SU-DHL-6 (cell line): ENCODE data around the gene HPCAL4.

ENCODE experiments used
- H2AFZ ChIP-seq: fragments of 200-600 bp; sonication (generic); 2 replicates; pipeline ENCODE4 v1.6.1; 2014; ENCODE audit warnings: low read depth, mild to moderate bottlenecking, moderate library complexity, mixed read lengths, antibody characterized with exemption, low read length; ENCODE audit not compliant: severe bottlenecking
- H3F3A ChIP-seq: fragments of 200-600 bp; shearing (Covaris generic); 2 replicates; pipeline ENCODE4 v1.6.0; 2016; ENCODE audit warnings: antibody characterized with exemption, mild to moderate bottlenecking; ENCODE audit not compliant: insufficient read depth
- H3K27ac ChIP-seq: fragments of 200-600 bp; sonication (generic); 2 replicates; pipeline ENCODE4 v1.5.1; 2016; ENCODE audit warnings: low read depth, mild to moderate bottlenecking, low read length, moderate library complexity, mixed read lengths
- H3K27me3 ChIP-seq: fragments of 200-600 bp; sonication (generic), shearing (Covaris generic); 2 replicates; pipeline ENCODE4 v1.6.0; 2014; ENCODE audit warnings: mild to moderate bottlenecking, low read length
- H3K36me3 ChIP-seq: fragments of 200-600 bp; sonication (generic); 2 replicates; pipeline ENCODE4 v1.6.1; 2014; ENCODE audit warnings: mild to moderate bottlenecking, low read length, mixed read lengths
- H3K4me2 ChIP-seq: fragments of 300-600, 200-600 bp; shearing (Covaris generic), sonication (generic); 2 replicates; pipeline ENCODE4 v1.6.0; 2014; ENCODE audit warnings: low read length, low read depth, mild to moderate bottlenecking; ENCODE audit not compliant: poor library complexity, severe bottlenecking
- H3K4me3 ChIP-seq: fragments of 200-600 bp; sonication (generic); 2 replicates; pipeline ENCODE4 v1.5.1; 2014; ENCODE audit warnings: antibody characterized with exemption, low read length, mild to moderate bottlenecking, mixed read lengths; ENCODE audit not compliant: insufficient read depth, poor library complexity, severe bottlenecking
- H3K79me2 ChIP-seq: fragments of 200-600 bp; sonication (generic); 2 replicates; pipeline ENCODE4 v1.6.1; 2014; ENCODE audit warnings: mild to moderate bottlenecking, low read length, moderate library complexity; ENCODE audit not compliant: insufficient read depth
- H3K9ac ChIP-seq: fragments of 200-600 bp; sonication (generic); 2 replicates; pipeline ENCODE4 v1.7.0; 2014; ENCODE audit warnings: mild to moderate bottlenecking, low read length
- H3K9me2 ChIP-seq: fragments of 200-600 bp; sonication (generic); replicated peaks from 2 replicates; pipeline ENCODE4 v1.6.1; 2014; ENCODE audit warnings: low read length; ENCODE audit not compliant: insufficient read depth
- H3K9me3 ChIP-seq: fragments of 200-600 bp; sonication (generic); 2 replicates; pipeline ENCODE4 v1.6.1; 2014; ENCODE audit warnings: low read length, mixed read lengths; ENCODE audit not compliant: insufficient read depth
- H4K20me1 ChIP-seq: fragments of 200-600 bp; sonication (generic); 2 replicates; pipeline ENCODE4 v1.6.1; 2014; ENCODE audit warnings: low read depth, mild to moderate bottlenecking, antibody characterized with exemption, low read length, moderate library complexity, mixed read lengths
- EZH2phosphoT487 ChIP-seq: fragments of 200-600 bp; sonication (generic), shearing (Covaris generic); conservative IDR thresholded peaks from 2 replicates; pipeline ENCODE4 v1.6.1; 2018; ENCODE audit warnings: mild to moderate bottlenecking, antibody characterized with exemption, low read length, moderate library complexity, mixed read lengths
- TF ChIP-seq, protein P1 (sequence below): fragments of 200-600 bp; sonication (generic); IDR thresholded peaks from one replicate; pipeline ENCODE4 v1.5.1; 2017; ENCODE audit warnings: antibody characterized with exemption, mild to moderate bottlenecking, low read length, moderate library complexity; ENCODE audit not compliant: insufficient read depth, poor library complexity, severe bottlenecking

HPCAL4 gene

DNA sequence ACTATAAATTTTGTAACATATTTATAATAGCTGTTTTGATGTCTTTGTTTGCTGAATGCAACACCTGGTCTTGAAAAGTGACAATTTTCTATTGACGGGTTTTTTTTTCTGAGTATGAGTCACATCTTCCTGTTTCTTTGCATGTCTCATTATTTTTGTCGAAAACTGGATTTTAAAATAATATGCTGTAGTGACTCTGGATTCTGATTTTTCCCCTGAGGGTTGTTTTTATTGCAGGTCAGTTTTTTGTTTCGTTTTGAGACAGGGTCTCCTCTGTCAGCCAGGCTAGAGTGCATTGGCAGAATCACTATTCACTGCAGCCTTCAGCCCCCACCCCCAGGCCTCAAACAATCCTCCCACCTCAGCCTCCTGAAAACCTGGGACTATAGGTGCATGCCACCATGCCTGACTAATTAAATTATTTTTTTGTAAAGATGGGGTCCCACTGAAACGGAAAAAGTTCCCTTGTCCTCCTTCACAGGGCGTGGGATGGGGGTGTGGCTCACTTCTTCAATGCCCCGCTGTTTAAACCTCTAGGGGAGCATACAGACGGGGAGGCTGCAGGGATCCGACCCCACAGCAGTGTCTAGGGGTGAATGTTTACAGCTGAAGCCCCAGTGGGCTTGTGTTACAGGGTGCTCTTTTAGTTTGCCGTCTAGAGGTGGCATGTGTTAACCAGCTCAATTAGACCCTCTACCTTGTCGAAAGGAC, 36.1 kb upstream of the HPCAL4 start:
- Histone ChIP-seq H3K4me2 (no peak overlapping the region), H4K20me1 (no peaks in the 10 kb centered on the region), H3F3A (no peaks in the 10 kb centered on the region), H2AFZ (no peak overlapping the region), H3K9me2 (no peaks in the 10 kb centered on the region), H3K9me3 (no peaks in the 10 kb centered on the region), H3K79me2 (no peaks in the 10 kb centered on the region), H3K27me3 (no peaks in the 10 kb centered on the region), H3K4me3 (no peak overlapping the region), H3K36me3 (no peaks in the 10 kb centered on the region), H3K27ac (no peak overlapping the region), H3K9ac (no peak overlapping the region)
- no peak for TF ChIP-seq EZH2phosphoT487
- TF ChIP-seq, protein P1, sequence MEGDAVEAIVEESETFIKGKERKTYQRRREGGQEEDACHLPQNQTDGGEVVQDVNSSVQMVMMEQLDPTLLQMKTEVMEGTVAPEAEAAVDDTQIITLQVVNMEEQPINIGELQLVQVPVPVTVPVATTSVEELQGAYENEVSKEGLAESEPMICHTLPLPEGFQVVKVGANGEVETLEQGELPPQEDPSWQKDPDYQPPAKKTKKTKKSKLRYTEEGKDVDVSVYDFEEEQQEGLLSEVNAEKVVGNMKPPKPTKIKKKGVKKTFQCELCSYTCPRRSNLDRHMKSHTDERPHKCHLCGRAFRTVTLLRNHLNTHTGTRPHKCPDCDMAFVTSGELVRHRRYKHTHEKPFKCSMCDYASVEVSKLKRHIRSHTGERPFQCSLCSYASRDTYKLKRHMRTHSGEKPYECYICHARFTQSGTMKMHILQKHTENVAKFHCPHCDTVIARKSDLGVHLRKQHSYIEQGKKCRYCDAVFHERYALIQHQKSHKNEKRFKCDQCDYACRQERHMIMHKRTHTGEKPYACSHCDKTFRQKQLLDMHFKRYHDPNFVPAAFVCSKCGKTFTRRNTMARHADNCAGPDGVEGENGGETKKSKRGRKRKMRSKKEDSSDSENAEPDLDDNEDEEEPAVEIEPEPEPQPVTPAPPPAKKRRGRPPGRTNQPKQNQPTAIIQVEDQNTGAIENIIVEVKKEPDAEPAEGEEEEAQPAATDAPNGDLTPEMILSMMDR: no peak

DNA sequence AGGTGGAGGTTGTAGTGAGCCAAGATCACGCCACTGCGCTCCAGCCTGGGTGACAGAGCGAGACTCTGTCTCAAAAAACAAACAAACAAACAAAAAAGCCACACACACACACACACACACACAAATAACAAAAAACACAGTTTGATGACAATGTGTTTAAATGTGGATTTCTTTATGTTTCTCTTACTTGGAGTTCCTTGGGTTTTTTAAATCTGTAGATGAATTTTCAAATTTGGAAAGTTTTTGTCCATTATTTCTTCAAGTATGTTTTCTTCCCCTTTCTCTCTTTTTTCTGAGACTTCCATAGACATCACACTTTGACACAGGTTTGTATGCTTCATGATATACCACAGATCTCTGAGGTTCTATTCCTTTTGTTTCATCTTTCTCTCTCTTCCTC, 35.4 kb upstream of the HPCAL4 start:
- no peaks in the 10 kb centered on the region for H3K9me3 ChIP-seq
- no peaks in the 10 kb centered on the region for H3K36me3 ChIP-seq
- no peaks in the 10 kb centered on the region for H3K27me3 ChIP-seq
- TF ChIP-seq, protein P1: no peak
- no peak for TF ChIP-seq EZH2phosphoT487
- H3K9me2 ChIP-seq: no peaks in the 10 kb centered on the region
- no peaks in the 10 kb centered on the region for H4K20me1 ChIP-seq
- no peak overlapping the region for H2AFZ ChIP-seq
- no peak overlapping the region for H3K27ac ChIP-seq
- no peak overlapping the region for H3K9ac ChIP-seq
- H3K4me3 ChIP-seq: no peak overlapping the region
- H3K4me2 ChIP-seq: no peak overlapping the region
- no peaks in the 10 kb centered on the region for H3K79me2 ChIP-seq
- H3F3A ChIP-seq: no peaks in the 10 kb centered on the region

DNA sequence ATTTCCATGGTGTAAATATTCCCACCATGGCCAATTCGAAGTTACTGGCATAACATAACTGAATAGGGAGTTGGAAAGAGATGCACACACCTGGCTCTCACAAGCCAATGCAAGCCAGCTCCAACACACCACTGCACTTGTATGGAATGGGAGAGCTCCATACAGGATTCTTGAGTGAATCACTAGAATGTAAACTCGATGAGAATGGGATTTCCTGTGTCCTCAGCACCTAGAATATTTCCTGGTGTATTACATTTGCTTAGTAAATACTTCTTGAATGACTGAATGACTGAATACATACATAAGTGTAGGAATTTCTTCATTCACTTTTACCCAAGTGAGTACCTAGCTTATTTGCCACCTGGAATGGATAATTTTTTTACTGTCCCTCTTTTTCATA, 31.3 kb upstream of the HPCAL4 start:
- H2AFZ ChIP-seq: no peak overlapping the region
- H4K20me1 ChIP-seq: no peaks in the 10 kb centered on the region
- H3K4me2 ChIP-seq: no peak overlapping the region
- TF ChIP-seq, protein P1: no peak
- no peak for TF ChIP-seq EZH2phosphoT487
- H3F3A ChIP-seq: no peaks in the 10 kb centered on the region
- no peaks in the 10 kb centered on the region for H3K9me2 ChIP-seq
- H3K9me3 ChIP-seq: no peaks in the 10 kb centered on the region
- H3K79me2 ChIP-seq: no peaks in the 10 kb centered on the region
- H3K27me3 ChIP-seq: no peaks in the 10 kb centered on the region
- H3K36me3 ChIP-seq: no peaks in the 10 kb centered on the region
- no peak overlapping the region for H3K4me3 ChIP-seq
- H3K9ac ChIP-seq: no peak overlapping the region
- H3K27ac ChIP-seq: no peak overlapping the region
